GM23338 (cell line): ENCODE results near the gene SLC2A14.
"Not testable (repeated sequence)": the region's sequence is repeated elsewhere in the genome, so short reads cannot be mapped to it uniquely, and the experiment has no call there.

Source experiments
- CTCF ChIP-seq, 2 experiments: fragments of 200-600 bp in 1 of 2; sonication (generic) in 1 of 2; conservative IDR thresholded peaks; 2 replicates each; pipeline versions ENCODE4 v1.5.1 to v1.6.1; 2016 to 2017; ENCODE audit warnings: antibody characterized with exemption in 2 of 2, low read depth in 2 of 2, mild to moderate bottlenecking in 2 of 2, moderate library complexity in 1 of 2
- EZH2 ChIP-seq: fragments of 200-600 bp; sonication (generic); IDR thresholded peaks from one replicate; pipeline ENCODE4 v1.8.0; 2017; ENCODE audit warnings: antibody characterized with exemption, mild to moderate bottlenecking, low read depth; ENCODE audit not compliant: unreplicated experiment
- POLR2AphosphoS5 ChIP-seq: IDR thresholded peaks from 2 replicates; pipeline ENCODE4 v1.6.1; 2016; ENCODE audit warnings: antibody characterized with exemption, low read depth
- ZNF462 ChIP-seq: fragments of 250-450 bp; sonication (Bioruptor Pico); IDR thresholded peaks from 2 replicates; pipeline ENCODE4 v1.5.0; 2020; ENCODE audit warnings: mild to moderate bottlenecking, moderate library complexity

- not testable (repeated sequence) for TF ChIP-seq CTCF (conservative IDR thresholded peaks at IDR 0.05; ENCODE audit: low read depth in 2 of 2); POLR2AphosphoS5; ZNF462 (CRISPR knock-in tag); EZH2
Measured at GRCh38 chr12:7829737-7830136, 43.0 kb downstream of the SLC2A14 start.
